GM12865 (cell line): ENCODE measurements around the gene RAD51D.

Experiments used
- DNase-seq: peaks from one replicate; pipeline ENCODE4 v3.0.0; 2010; ENCODE audit warnings: low read depth
- H3K4me3 ChIP-seq: 2 replicates; pipeline ENCODE4 v1.5.1; 2011; ENCODE audit warnings: mild to moderate bottlenecking, low read depth, low read length, control low read depth
- TF ChIP-seq, protein P1 (sequence below): IDR thresholded peaks from 2 replicates; pipeline ENCODE4 v1.5.1; 2011; ENCODE audit warnings: low read length, control low read depth, low read depth, inconsistent platforms; ENCODE audit not compliant: insufficient read depth; ENCODE audit errors: missing control alignments

The RAD51D gene

DNA sequence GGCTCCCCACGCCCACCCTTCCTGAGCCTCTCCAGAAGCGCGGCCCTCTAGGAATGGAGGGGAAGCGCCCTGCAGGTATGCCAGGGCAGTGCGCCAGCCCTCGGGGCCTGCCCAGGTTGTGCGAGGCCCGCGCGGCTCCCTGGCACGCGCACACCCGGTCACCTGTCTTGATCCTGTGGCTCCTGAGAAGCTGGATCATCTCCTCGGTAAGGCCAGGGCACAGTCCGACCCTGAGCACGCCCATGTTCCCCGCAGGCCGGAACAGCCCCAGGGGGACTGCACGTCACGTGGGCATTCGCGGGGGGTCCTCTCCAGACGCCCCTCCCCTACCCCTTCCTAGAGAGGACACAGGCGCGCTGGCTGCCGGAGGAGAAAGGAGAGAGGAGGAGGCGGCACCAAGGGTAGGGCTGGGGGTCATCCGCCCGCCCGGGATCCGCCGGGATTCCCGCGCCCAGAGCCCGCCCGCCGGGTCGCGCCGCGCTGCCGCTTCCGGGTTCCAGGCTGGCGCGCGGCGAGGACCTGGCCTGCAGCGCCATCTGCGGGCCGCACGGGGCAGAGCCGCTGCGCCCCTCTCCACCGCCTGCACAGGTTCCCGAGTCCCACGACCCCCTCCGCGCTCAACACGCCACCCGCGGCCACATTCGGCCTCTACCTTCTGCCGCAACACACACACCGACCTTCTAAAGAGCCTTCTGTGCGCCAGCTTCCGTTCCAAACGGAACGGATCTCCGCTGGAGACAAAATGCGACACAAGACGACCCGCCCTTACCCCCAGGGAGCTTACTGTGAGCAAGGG is at the start of gene RAD51D:
Gene RAD51D, minus strand, starts transcription at position 491 of the 796 bp plus-strand sequence. Its CDS starts 247 bp downstream, at position 244.
- TF ChIP-seq, protein P1, sequence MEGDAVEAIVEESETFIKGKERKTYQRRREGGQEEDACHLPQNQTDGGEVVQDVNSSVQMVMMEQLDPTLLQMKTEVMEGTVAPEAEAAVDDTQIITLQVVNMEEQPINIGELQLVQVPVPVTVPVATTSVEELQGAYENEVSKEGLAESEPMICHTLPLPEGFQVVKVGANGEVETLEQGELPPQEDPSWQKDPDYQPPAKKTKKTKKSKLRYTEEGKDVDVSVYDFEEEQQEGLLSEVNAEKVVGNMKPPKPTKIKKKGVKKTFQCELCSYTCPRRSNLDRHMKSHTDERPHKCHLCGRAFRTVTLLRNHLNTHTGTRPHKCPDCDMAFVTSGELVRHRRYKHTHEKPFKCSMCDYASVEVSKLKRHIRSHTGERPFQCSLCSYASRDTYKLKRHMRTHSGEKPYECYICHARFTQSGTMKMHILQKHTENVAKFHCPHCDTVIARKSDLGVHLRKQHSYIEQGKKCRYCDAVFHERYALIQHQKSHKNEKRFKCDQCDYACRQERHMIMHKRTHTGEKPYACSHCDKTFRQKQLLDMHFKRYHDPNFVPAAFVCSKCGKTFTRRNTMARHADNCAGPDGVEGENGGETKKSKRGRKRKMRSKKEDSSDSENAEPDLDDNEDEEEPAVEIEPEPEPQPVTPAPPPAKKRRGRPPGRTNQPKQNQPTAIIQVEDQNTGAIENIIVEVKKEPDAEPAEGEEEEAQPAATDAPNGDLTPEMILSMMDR: peak; percentile 87
- peak within 1 kb of the TSS; percentile 96 for H3K4me3 ChIP-seq
- peak; percentile 88 for DNase-seq

DNA sequence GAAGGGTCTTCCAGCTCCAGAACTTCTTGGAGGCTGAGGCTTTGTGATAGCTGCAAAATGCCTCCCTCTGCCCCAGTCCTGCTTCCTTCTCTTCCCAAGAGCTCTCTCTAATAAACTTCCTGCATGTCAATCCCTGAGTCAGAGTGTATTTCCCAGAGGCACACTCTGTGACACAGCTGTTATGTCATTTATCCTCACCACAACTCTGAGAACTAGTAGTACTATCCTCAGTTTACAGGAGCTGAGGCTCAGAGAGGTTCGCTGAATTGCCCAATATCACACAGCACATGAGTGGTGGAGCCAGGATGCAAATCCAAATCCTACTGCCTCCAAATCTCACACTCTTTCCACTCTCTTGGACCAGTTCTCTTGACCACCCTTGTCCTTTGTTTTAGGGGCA is 48.0 kb upstream of the RAD51D start:
- no peak for DNase-seq
- TF ChIP-seq, protein P1: no peak
- no peak overlapping the region for H3K4me3 ChIP-seq

DNA sequence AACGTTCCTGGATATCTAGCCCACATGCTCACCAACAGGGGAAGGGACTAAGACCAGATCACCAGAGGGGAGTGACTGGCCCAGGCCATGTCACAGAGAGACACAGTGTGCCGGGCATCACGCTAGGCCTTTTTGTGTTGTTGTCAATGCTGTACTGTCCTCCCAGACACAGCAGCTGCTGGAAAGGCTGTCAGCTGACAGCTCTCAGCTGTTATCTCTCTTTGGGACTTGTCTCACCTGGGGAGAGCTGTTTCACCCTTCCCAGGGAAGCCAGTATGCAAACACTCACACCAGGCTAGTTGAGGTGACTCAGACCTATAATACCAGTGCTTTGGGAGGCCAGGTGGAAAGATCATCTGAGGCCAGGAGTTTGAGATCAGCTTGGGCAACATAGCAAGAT is 47.4 kb upstream of the RAD51D start:
- H3K4me3 ChIP-seq: no peak overlapping the region
- DNase-seq: no peak
- TF ChIP-seq, protein P1: no peak

DNA sequence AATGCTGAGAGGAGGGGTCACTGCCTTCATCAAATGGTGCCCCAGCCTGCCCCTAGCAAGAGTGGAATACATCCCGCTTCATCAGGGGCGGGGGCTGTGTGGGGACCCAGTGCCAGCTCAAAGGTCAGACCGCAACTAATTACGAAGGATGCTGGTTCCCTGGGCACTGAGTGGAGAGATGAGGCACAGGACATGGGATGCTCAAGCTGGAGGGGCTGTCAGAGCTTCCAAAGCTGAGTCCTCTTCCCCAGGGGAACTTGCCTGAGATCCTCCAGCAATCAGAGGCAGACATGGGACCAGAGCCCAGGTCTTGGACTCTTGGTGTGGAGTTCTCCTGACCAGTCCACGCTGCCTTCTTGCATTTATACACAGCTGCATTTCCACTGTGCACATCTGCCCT is 46.9 kb upstream of the RAD51D start:
- no peak for DNase-seq
- TF ChIP-seq, protein P1: no peak
- H3K4me3 ChIP-seq: no peak overlapping the region

DNA sequence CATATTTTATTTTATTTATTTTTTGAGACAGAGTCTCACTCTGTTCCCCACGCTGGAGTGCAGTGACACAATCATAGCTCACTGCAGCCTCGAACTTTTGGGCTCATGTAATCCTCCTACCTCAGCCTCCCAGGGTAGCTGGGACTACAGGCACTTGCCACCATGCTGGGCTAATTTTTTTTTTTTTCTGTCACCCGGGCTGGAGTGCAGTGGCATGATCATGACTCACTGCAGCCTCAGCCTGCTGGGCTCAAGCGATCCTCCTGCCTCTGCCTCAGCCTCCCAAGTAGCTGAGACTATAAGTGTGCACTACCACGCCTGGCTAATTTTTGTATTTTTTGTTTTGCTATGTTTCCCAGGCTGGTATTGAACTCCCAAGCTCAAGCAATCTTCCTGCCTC is 45.1 kb upstream of the RAD51D start:
- DNase-seq: no peak
- TF ChIP-seq, protein P1: no peak
- H3K4me3 ChIP-seq: no peak overlapping the region

DNA sequence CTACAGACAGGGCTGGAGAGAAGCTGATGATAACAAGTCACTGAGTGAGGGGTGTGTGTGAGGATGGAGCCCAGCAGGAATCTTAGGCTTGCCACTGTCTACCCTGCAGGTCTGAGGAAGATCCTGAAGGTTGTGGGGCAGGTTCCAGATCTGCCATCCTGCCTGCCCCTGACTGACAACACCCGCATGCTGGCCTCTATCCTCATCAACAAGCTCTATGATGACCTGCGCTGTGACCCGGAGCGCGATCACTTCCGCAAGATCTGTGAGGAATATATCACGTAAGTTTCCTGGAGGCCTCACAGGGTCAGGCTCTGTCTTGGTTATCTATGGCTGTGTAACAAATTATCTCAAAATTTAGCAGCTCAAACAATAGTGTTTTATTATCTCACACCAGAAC is 44.2 kb upstream of the RAD51D start:
- no peak for DNase-seq
- TF ChIP-seq, protein P1: no peak
- no peak overlapping the region for H3K4me3 ChIP-seq

DNA sequence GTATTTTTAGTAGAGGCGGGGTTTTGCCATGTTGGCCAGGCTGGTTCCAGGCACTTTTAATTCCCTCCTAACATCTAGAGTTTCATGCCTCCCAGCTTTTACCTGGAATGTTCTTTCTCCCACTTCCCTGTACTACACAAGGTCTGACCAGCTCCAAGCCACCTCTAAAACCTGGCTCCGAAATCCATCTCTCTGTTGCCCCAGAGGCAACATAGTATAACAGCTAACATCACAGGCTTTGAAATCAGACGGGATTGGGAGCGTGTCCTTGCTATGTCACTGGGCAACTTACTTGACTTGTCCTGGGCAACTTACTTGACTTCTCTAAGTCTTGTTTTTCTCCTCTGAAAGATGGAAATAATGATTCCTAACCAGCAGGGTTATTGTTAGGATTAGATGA is 43.1 kb upstream of the RAD51D start:
- DNase-seq: no peak
- TF ChIP-seq, protein P1: no peak
- no peak overlapping the region for H3K4me3 ChIP-seq
